HEK293 (cell line): ENCODE results near the gene PIK3R5.
A peak's percentile ranks its signal among the peaks of the same experiment; 100 is the strongest.

Experiments
- CTCF ChIA-PET: fragments of 350-600 bp; formaldehyde crosslinking; extraction: SDS; loops from one replicate; lab custom pipeline; 2021; ENCODE audit warnings: antibody characterized with exemption; lab: Yijun Ruan, JAX
- POLR2A ChIA-PET: fragments of 300-600 bp; formaldehyde crosslinking; extraction: SDS; loops from one replicate; lab custom pipeline; 2020; ENCODE audit warnings: antibody characterized with exemption, inconsistent platforms; lab: Yijun Ruan, JAX
- H3K27ac ChIP-seq: fragments of 200-500 bp; sonication (Bioruptor generic); 2 replicates; pipeline ENCODE4 v1.5.1; 2014; ENCODE audit warnings: low read depth, low read length, control low read depth, inconsistent platforms; ENCODE audit errors: extremely low read depth
- H3K36me3 ChIP-seq, 2 experiments: fragments of 200-500 bp in 1 of 2; sonication (Bioruptor generic) in 1 of 2; 1 replicate in 1 of 2; 2 replicates in 1 of 2; pipeline ENCODE4 v1.5.1; 2014 to 2017; ENCODE audit warnings: inconsistent platforms in 2 of 2, low read length in 2 of 2; ENCODE audit not compliant: control insufficient read depth in 2 of 2, insufficient read depth in 1 of 2
- H3K4me1 ChIP-seq: fragments of 200-500 bp; sonication (Bioruptor generic); 2 replicates; pipeline ENCODE4 v1.5.1; 2014; ENCODE audit warnings: mild to moderate bottlenecking, low read length, inconsistent platforms; ENCODE audit not compliant: control insufficient read depth, insufficient read depth
- H3K4me3 ChIP-seq: 2 replicates; pipeline ENCODE4 v1.5.1; 2011; ENCODE audit warnings: low read depth, mild to moderate bottlenecking, control low read depth, low read length, moderate library complexity
- H3K9me3 ChIP-seq: fragments of 200-500 bp; sonication (Bioruptor generic); 2 replicates; pipeline ENCODE4 v1.5.1; 2014; ENCODE audit warnings: low read depth, low read length, inconsistent platforms; ENCODE audit not compliant: control insufficient read depth, insufficient read depth
- KLF7 ChIP-seq: fragments of 450-650 bp; formaldehyde crosslinking; IDR thresholded peaks from 2 replicates; pipeline ENCODE4 v1.5.1; 2016; ENCODE audit warnings: missing biosample characterization, missing genetic modification characterization, borderline replicate concordance
- SETDB1 ChIP-seq: IDR thresholded peaks from one replicate; pipeline ENCODE4 v1.6.1; 2017; ENCODE audit warnings: mild to moderate bottlenecking, low read length, moderate library complexity, mixed read lengths; ENCODE audit not compliant: insufficient read length
- TSHZ1 ChIP-seq: fragments of 450-650 bp; formaldehyde crosslinking; IDR thresholded peaks from 2 replicates; pipeline ENCODE4 v1.5.1; 2016; ENCODE audit warnings: missing biosample characterization, missing genetic modification characterization, borderline replicate concordance
- YY1 ChIP-seq: fragments of 450-650 bp; formaldehyde crosslinking; IDR thresholded peaks from 2 replicates; pipeline ENCODE4 v1.5.1; 2018; ENCODE audit warnings: missing biosample characterization, missing genetic modification characterization
- YY2 ChIP-seq: fragments of 450-650 bp; formaldehyde crosslinking; IDR thresholded peaks from 2 replicates; pipeline ENCODE4 v1.5.1; 2016; ENCODE audit warnings: missing biosample characterization, missing genetic modification characterization
- ZBTB10 ChIP-seq: fragments of 450-650 bp; formaldehyde crosslinking; IDR thresholded peaks from 2 replicates; pipeline ENCODE4 v1.5.1; 2016; ENCODE audit warnings: missing biosample characterization, missing genetic modification characterization
- ZBTB17 ChIP-seq: fragments of 450-650 bp; formaldehyde crosslinking; IDR thresholded peaks from 2 replicates; pipeline ENCODE4 v1.5.1; 2016; ENCODE audit warnings: missing biosample characterization, missing genetic modification characterization
- ZBTB6 ChIP-seq: fragments of 450-650 bp; formaldehyde crosslinking; IDR thresholded peaks from 2 replicates; pipeline ENCODE4 v1.5.1; 2017; ENCODE audit warnings: missing biosample characterization, missing genetic modification characterization
- ZIC2 ChIP-seq: fragments of 450-650 bp; formaldehyde crosslinking; IDR thresholded peaks from 2 replicates; pipeline ENCODE4 v1.5.1; 2016; ENCODE audit warnings: missing biosample characterization, missing genetic modification characterization
- ZNF10 ChIP-seq: fragments of 450-650 bp; formaldehyde crosslinking; IDR thresholded peaks from 2 replicates; pipeline ENCODE4 v1.5.1; 2017; ENCODE audit warnings: missing biosample characterization, missing genetic modification characterization
- ZNF112 ChIP-seq: fragments of 450-650 bp; formaldehyde crosslinking; IDR thresholded peaks from 2 replicates; pipeline ENCODE4 v1.5.0; 2017; ENCODE audit warnings: missing biosample characterization, missing genetic modification characterization
- ZNF121 ChIP-seq: fragments of 450-650 bp; formaldehyde crosslinking; IDR thresholded peaks from 2 replicates; pipeline ENCODE4 v1.5.1; 2016; ENCODE audit warnings: missing biosample characterization, missing genetic modification characterization
- ZNF148 ChIP-seq: fragments of 450-650 bp; formaldehyde crosslinking; IDR thresholded peaks from 2 replicates; pipeline ENCODE4 v1.5.0; 2017; ENCODE audit warnings: missing biosample characterization, missing genetic modification characterization, borderline replicate concordance
- ZNF366 ChIP-seq: fragments of 450-650 bp; formaldehyde crosslinking; conservative IDR thresholded peaks from 2 replicates; pipeline ENCODE4 v1.5.1; 2016; ENCODE audit warnings: missing biosample characterization, missing genetic modification characterization
- ZNF394 ChIP-seq: fragments of 450-650 bp; formaldehyde crosslinking; IDR thresholded peaks from 2 replicates; pipeline ENCODE4 v1.5.1; 2016; ENCODE audit warnings: missing biosample characterization, missing genetic modification characterization, mild to moderate bottlenecking, moderate library complexity, borderline replicate concordance
- ZNF501 ChIP-seq: fragments of 450-650 bp; formaldehyde crosslinking; IDR thresholded peaks from 2 replicates; pipeline ENCODE4 v1.5.1; 2016; ENCODE audit warnings: missing biosample characterization, missing genetic modification characterization
- ZNF571 ChIP-seq: fragments of 450-650 bp; formaldehyde crosslinking; IDR thresholded peaks from 2 replicates; pipeline ENCODE4 v1.5.0; 2017; ENCODE audit warnings: missing biosample characterization, missing genetic modification characterization
- ZNF626 ChIP-seq: fragments of 450-650 bp; sonication (Bioruptor Pico); formaldehyde crosslinking; IDR thresholded peaks from 2 replicates; pipeline ENCODE4 v1.5.1; 2018; ENCODE audit warnings: missing biosample characterization, missing genetic modification characterization, inconsistent platforms
- ZNF830 ChIP-seq: fragments of 450-650 bp; IDR thresholded peaks from 2 replicates; pipeline ENCODE4 v1.5.0; 2018; ENCODE audit warnings: missing biosample characterization, missing genetic modification characterization, low read depth, mild to moderate bottlenecking, moderate library complexity

The PIK3R5 gene

GRCh38 chr17:8925141-8925540, 40.4 kb downstream of the PIK3R5 start:
- H3K9me3 ChIP-seq: no peaks in the 10 kb centered on the region
- H3K36me3 ChIP-seq: no peaks in the 10 kb centered on the region
- TF ChIP-seq ZNF394 (tag by site-specific recombination) (no peak), ZNF830 (no peak), ZBTB10 (tag by site-specific recombination) (no peak), ZBTB6 (tag by site-specific recombination) (no peak), ZNF571 (tag by site-specific recombination) (0 out of 2 replicates have a peak, but pooled peaks have one; percentile 41), ZNF626 (tag by site-specific recombination) (no peak), ZBTB17 (tag by site-specific recombination) (peak; percentile 71), YY2 (tag by site-specific recombination) (no peak), SETDB1 (no peak), ZNF501 (no peak), ZNF366 (tag by site-specific recombination) (peak; percentile 87), ZIC2 (tag by site-specific recombination) (no peak), ZNF121 (tag by site-specific recombination) (no peak)
- POLR2A ChIA-PET: no interaction called here
- no peak overlapping the region for H3K27ac ChIP-seq
- no peaks in the 10 kb centered on the region for H3K4me1 ChIP-seq
- CTCF ChIA-PET: interaction anchor here (0.6 kb wide), 1 partner anchor 33 kb away, joined by 5 read pairs; no protein-coding TSS in a partner anchor
- no peak overlapping the region for H3K4me3 ChIP-seq

- Histone ChIP-seq H3K4me3 (no peak overlapping the region), H3K9me3 (no peaks in the 10 kb centered on the region), H3K4me1 (no peaks in the 10 kb centered on the region), H3K27ac (no peak overlapping the region), H3K36me3 (no peaks in the 10 kb centered on the region)
- ChIA-PET CTCF (no interaction called here), POLR2A (no interaction called here)
- no peak for TF ChIP-seq ZNF571 (tag by site-specific recombination)
- TF ChIP-seq ZNF112 (tag by site-specific recombination): no peak
Observed at GRCh38 chr17:8924595-8924994, 40.9 kb downstream of the PIK3R5 start.

- H3K9me3 ChIP-seq: no peaks in the 10 kb centered on the region
- POLR2A ChIA-PET: no interaction called here
- no peaks in the 10 kb centered on the region for H3K36me3 ChIP-seq
- CTCF ChIA-PET: interaction anchor here (1.2 to 1.8 kb wide), 2 partner anchors 28 to 29 kb away, joined by 4 to 6 read pairs; no protein-coding TSS in a partner anchor
- H3K4me3 ChIP-seq: no peak overlapping the region
- no peak overlapping the region for H3K27ac ChIP-seq
- H3K4me1 ChIP-seq: no peaks in the 10 kb centered on the region
- no peak for TF ChIP-seq TSHZ1 (tag by site-specific recombination)
- no peak for TF ChIP-seq ZNF10 (tag by site-specific recombination)
- TF ChIP-seq YY1 (tag by site-specific recombination): no peak
- no peak for TF ChIP-seq KLF7 (tag by site-specific recombination)
- TF ChIP-seq ZNF148 (tag by site-specific recombination): no peak
Observed at GRCh38 chr17:8923762-8924161, 41.7 kb downstream of the PIK3R5 start.
